CD4-positive, alpha-beta T cell treated with Interleukin-17A for 1 hour (primary cell): ENCODE results near the gene IGFL1.
"Not testable (repeated sequence)": the region's sequence is repeated elsewhere in the genome, so short reads cannot be mapped to it uniquely, and the experiment has no call there.

Experiments
- DNase-seq: peaks from one replicate; pipeline ENCODE4 v3.0.0-alpha.2; 2020

The IGFL1 gene

GRCh38 chr19:46226438-46226973, 3.0 kb upstream of the IGFL1 start:
- DNase-seq: no peak

- no peak for DNase-seq
These were observed 2.5 kb downstream of the IGFL1 start for GRCh38 chr19:46232029-46232428.

- DNase-seq: no peak
These were observed 2.9 kb downstream of the IGFL1 start for GRCh38 chr19:46232468-46232867.

GRCh38 chr19:46232938-46233621, 3.5 kb downstream of the IGFL1 start:
- no peak for DNase-seq

GRCh38 chr19:46233871-46234270, 4.3 kb downstream of the IGFL1 start:
- not testable (repeated sequence) for DNase-seq

GRCh38 chr19:46238141-46238540, 8.6 kb downstream of the IGFL1 start:
- not testable (repeated sequence) for DNase-seq

GRCh38 chr19:46239193-46240024, 9.9 kb downstream of the IGFL1 start:
- DNase-seq: no peak

GRCh38 chr19:46240693-46241092, 11.2 kb downstream of the IGFL1 start:
- DNase-seq: no peak

GRCh38 chr19:46241626-46242025, 12.1 kb downstream of the IGFL1 start:
- DNase-seq: no peak

GRCh38 chr19:46243081-46243654, 13.6 kb downstream of the IGFL1 start:
- DNase-seq: not testable (repeated sequence)

GRCh38 chr19:46250076-46250735, 20.7 kb downstream of the IGFL1 start:
- no peak for DNase-seq

GRCh38 chr19:46251416-46251815, 21.9 kb downstream of the IGFL1 start:
- DNase-seq: no peak

- no peak for DNase-seq
These were observed 25.2 kb downstream of the IGFL1 start for GRCh38 chr19:46254776-46255175.

GRCh38 chr19:46256855-46257254, 27.3 kb downstream of the IGFL1 start:
- no peak for DNase-seq

- DNase-seq: not testable (repeated sequence)
These were observed 32.0 kb downstream of the IGFL1 start for GRCh38 chr19:46261501-46261900.

- DNase-seq: peak; percentile 67
These were observed 33.2 kb downstream of the IGFL1 start for GRCh38 chr19:46262684-46263296.

GRCh38 chr19:46264801-46265200, 35.3 kb downstream of the IGFL1 start:
- not testable (repeated sequence) for DNase-seq

GRCh38 chr19:46265217-46265828, 35.8 kb downstream of the IGFL1 start:
- peak; percentile 78 for DNase-seq

- DNase-seq: peak; percentile 13
These were observed 39.6 kb downstream of the IGFL1 start for GRCh38 chr19:46269101-46269500.

- no peak for DNase-seq
These were observed 41.1 kb downstream of the IGFL1 start for GRCh38 chr19:46270521-46271256.

GRCh38 chr19:46271481-46272197, 42.1 kb downstream of the IGFL1 start:
- no peak for DNase-seq
